Fibroblast of the aortic adventitia (primary cell): ENCODE results near the gene PMS1. TPM values are rescaled to one million over a fixed set of nuclear protein-coding genes. Genes with fewer than 3 reads are reported as not detected.
A peak's percentile ranks its signal among the peaks of the same experiment; 100 is the strongest.

Experiments used
- DNase-seq: peaks from one replicate; pipeline ENCODE4 v3.0.0-alpha.2; 2010; ENCODE audit warnings: low read depth
- H3K4me3 ChIP-seq: 2 replicates; pipeline ENCODE4 v1.5.1; 2011; ENCODE audit warnings: low read depth, mild to moderate bottlenecking, control low read depth, low read length, moderate library complexity
- total RNA-seq: library from RNA; depleted of rRNA; stranded (reverse); fragments of >200 nt; gene quantifications from 2 replicates; pipeline ENCODE4 v1.2.3, GENCODE V29; 2012; ENCODE audit warnings: low replicate concordance
- TF ChIP-seq, protein P1 (sequence below): IDR thresholded peaks from 2 replicates; pipeline ENCODE4 v1.5.1; 2011; ENCODE audit warnings: mild to moderate bottlenecking, low read length, control low read depth, inconsistent platforms; ENCODE audit not compliant: insufficient read depth

Gene PMS1
- total RNA-seq, 1 donor = 27.0 TPM

DNA sequence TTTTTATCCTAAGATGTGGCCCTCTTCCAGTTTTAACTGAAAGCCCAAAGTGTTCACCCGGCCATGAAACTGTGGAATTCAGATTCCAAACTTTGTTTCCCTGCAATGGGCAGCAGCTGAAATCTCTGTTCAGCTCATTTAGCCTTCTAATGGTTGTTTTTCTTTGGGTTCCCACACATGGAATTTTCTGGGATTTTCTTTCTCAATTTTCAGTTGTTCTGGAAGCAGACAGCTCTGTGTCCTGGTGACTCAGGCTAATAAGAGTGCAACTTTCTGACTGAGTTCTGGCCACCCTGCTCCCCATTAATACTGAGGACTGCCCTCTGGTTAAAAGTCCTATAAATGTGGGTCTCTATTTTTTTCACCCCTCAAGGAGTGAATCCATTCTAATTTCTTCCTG lies 78.5 kb downstream of the PMS1 start:
- no peak overlapping the region for H3K4me3 ChIP-seq
- TF ChIP-seq, protein P1, sequence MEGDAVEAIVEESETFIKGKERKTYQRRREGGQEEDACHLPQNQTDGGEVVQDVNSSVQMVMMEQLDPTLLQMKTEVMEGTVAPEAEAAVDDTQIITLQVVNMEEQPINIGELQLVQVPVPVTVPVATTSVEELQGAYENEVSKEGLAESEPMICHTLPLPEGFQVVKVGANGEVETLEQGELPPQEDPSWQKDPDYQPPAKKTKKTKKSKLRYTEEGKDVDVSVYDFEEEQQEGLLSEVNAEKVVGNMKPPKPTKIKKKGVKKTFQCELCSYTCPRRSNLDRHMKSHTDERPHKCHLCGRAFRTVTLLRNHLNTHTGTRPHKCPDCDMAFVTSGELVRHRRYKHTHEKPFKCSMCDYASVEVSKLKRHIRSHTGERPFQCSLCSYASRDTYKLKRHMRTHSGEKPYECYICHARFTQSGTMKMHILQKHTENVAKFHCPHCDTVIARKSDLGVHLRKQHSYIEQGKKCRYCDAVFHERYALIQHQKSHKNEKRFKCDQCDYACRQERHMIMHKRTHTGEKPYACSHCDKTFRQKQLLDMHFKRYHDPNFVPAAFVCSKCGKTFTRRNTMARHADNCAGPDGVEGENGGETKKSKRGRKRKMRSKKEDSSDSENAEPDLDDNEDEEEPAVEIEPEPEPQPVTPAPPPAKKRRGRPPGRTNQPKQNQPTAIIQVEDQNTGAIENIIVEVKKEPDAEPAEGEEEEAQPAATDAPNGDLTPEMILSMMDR = no peak
- no peak for DNase-seq

DNA sequence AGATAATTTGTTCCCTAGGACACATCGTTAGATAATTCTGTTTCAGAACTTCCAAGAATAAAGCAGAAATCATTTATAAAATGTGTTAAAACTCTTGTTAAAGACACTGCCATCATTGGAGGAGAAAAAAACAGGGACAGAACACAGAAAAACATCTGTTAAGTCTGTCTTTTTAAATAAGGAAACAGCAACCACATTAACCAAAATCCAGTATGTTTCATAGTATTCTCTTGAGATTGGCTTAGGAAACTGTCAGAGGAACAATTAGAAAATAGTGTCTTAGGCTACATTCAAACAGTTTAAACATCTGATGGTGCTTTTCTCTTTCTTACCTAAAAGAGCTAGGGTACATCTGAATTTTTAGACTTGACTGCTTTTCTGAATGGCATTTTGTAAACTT lies 81.6 kb downstream of the PMS1 start:
- no peak overlapping the region for H3K4me3 ChIP-seq
- TF ChIP-seq, protein P1 = no peak
- no peak for DNase-seq

DNA sequence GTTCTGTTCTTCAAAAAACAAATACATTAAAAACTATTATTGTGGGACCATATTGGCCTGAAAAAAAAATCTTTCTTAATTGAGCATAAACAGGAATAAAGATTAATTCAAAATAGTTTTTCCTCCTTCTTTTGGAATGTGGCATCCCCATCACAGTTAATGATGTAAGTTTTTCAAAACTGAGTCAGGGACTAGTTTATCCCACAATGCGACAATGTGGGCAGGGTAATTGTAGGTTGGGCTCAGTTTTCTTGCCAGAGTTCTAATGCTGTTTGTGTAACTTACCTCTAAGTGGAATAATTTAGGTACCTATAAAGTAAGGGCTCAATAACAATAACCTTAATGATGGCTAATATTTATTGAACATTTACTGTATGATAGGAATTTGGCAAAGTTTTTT lies 82.0 kb downstream of the PMS1 start:
- TF ChIP-seq, protein P1 = no peak
- DNase-seq = no peak
- H3K4me3 ChIP-seq = no peak overlapping the region

DNA sequence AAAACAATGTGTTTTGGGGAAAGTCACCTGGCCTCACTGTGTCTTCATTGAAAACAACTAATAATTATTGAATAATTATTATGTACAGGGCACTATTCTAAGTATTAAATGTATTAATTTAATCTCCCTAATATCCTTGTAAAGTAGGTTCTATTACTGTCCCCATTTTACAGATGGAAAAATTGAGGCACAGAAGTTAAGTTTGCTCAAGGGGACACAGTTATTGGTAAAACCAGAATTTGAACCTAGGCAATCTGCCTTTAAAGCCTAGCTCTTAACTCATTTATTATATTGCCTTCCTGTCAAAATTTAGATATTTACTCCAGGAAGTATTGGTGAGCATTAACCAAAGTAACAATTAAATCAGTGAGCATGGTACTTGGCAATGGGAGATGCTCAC lies 84.6 kb downstream of the PMS1 start:
- TF ChIP-seq, protein P1 = no peak
- H3K4me3 ChIP-seq = no peak overlapping the region
- no peak for DNase-seq

DNA sequence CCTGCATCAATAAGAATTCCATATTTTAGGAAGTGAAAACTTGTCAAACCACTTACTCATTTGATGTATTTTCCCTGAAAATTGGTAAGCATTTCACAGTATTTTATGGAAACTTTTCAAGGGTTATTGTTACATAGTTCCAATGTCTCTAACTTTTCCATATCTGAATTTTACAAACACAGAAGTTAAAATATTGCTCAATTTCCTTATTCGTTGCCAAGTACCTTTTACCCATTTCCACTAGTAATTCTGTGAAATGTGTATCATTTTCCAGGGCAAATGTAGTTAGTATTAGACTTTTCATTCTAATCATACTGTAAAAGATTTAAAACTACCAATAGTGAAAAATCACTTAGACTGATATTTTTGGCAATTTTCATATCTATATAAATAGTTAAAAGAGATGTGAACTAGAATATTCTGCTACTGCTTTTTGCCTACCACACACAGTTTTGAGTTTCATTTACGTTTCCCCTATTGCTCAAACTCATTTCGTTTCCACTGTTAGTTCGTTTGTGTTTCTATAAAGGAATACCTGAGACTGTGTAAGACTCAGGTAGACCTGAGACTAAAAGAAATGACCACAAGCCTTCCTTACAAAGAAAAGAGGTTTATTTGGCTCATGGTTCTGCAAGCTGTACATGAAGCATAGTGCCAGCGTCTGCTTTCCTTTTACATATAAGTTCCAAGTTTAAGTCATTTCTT lies 86.3 kb downstream of the PMS1 start:
- peak; percentile 53 for DNase-seq
- TF ChIP-seq, protein P1 = no peak
- no peak overlapping the region for H3K4me3 ChIP-seq

DNA sequence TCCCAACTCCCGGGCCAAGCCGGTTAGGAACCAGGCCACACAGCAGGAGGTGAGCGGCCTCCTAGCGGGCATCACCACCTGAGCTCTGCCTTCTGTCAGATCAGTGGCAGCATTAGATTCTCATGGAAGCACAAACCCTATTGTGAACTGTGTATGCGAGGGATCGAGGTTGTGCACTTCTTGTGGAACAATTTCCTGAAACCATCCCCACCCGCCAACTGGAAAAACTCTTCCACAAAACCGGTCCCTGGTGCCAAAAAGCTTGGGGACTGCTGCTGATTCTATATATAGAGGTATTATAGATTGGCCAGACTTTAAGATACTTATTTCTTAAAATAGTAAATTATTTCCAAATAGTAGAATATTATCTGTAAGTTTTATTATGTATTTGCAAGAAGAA lies 89.4 kb downstream of the PMS1 start:
- DNase-seq = no peak
- H3K4me3 ChIP-seq = no peak overlapping the region
- TF ChIP-seq, protein P1 = no peak
